GM12874 (cell line): ENCODE data around the gene POTEF.
"Not testable (repeated sequence)": the region's sequence is repeated elsewhere in the genome, so short reads cannot be mapped to it uniquely, and the experiment has no call there.

Source experiments
- CTCF ChIP-seq: IDR thresholded peaks from 2 replicates; pipeline ENCODE4 v1.5.1; 2011; ENCODE audit warnings: low read depth, mild to moderate bottlenecking, control low read depth, low read length, moderate library complexity; ENCODE audit not compliant: insufficient read depth

POTEF gene

GRCh38 chr2:130156624-130157004 lies 27.6 kb upstream of the POTEF start:
- TF ChIP-seq CTCF = no peak

- peak; percentile 73 for TF ChIP-seq CTCF
Observed at GRCh38 chr2:130155956-130156623, 27.1 kb upstream of the POTEF start.

GRCh38 chr2:130154773-130155765 lies 26.0 kb upstream of the POTEF start:
- TF ChIP-seq CTCF = no peak

- no peak for TF ChIP-seq CTCF
Observed at GRCh38 chr2:130152816-130153595, 24.0 kb upstream of the POTEF start.

- no peak for TF ChIP-seq CTCF
Observed at GRCh38 chr2:130150181-130151144, 21.4 kb upstream of the POTEF start.

GRCh38 chr2:130145006-130145414 lies 16.0 kb upstream of the POTEF start, which contains the start of gene CCDC74B:
TSS of gene CCDC74B (minus strand) at chr2:130145112. CDS start at chr2:130144996, 116 bp downstream.
- not testable (repeated sequence) for TF ChIP-seq CTCF
